ENCODE measurements around the gene SLC9A9.

DNA sequence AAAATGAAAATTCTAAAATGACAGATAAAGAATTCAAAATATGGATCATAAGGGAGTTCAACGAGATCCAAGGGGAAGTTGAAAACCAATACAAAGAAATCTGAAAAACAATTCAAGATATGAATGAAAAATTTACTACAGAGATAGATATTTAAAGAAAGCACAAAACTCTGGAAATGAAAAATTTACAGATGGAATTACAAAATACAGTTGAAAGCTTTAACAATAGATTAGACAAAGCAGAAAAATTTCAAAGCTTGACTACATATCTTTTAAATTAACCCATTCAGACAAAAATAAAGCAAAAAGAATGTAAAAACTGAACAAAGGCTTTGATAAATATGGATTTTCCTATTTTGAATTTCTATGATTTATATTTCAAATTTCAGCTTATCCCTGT is 211.1 kb downstream of the SLC9A9 start:
- TF ChIP-seq, protein P1, sequence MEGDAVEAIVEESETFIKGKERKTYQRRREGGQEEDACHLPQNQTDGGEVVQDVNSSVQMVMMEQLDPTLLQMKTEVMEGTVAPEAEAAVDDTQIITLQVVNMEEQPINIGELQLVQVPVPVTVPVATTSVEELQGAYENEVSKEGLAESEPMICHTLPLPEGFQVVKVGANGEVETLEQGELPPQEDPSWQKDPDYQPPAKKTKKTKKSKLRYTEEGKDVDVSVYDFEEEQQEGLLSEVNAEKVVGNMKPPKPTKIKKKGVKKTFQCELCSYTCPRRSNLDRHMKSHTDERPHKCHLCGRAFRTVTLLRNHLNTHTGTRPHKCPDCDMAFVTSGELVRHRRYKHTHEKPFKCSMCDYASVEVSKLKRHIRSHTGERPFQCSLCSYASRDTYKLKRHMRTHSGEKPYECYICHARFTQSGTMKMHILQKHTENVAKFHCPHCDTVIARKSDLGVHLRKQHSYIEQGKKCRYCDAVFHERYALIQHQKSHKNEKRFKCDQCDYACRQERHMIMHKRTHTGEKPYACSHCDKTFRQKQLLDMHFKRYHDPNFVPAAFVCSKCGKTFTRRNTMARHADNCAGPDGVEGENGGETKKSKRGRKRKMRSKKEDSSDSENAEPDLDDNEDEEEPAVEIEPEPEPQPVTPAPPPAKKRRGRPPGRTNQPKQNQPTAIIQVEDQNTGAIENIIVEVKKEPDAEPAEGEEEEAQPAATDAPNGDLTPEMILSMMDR (IDR thresholded peaks at IDR 0.05): no peak
- TF ChIP-seq POLR2A (IDR thresholded peaks at IDR 0.05): no peak

Measured in thyroid gland (tissue), 4 donors.